Stimulated activated CD4-positive, alpha-beta T cell treated with anti-CD3 and anti-CD28 coated beads, TNF-alpha, amount 100 ng/mL, for 4 hours (primary cell): ENCODE measurements around the gene TAOK2.
"Not testable (repeated sequence)": the region's sequence is repeated elsewhere in the genome, so short reads cannot be mapped to it uniquely, and the experiment has no call there.

ENCODE experiments used
- DNase-seq, 3 experiments: peaks; one replicate each; pipeline ENCODE4 v3.0.0-alpha.2; 2020; ENCODE audit warnings: low read depth in 3 of 3

The TAOK2 gene

GRCh38 chr16:30023586-30023985 is 49.9 kb downstream of the TAOK2 start:
- DNase-seq: no peak

- no peak for DNase-seq
Measured at GRCh38 chr16:30024451-30024850, 50.8 kb downstream of the TAOK2 start.

GRCh38 chr16:30025156-30025555 is 51.5 kb downstream of the TAOK2 start:
- DNase-seq: no peak

GRCh38 chr16:30025574-30025973 is 51.9 kb downstream of the TAOK2 start:
- DNase-seq: no peak

- no peak for DNase-seq
Measured at GRCh38 chr16:30026449-30026848, 52.8 kb downstream of the TAOK2 start.

- no peak for DNase-seq
Measured at GRCh38 chr16:30027588-30028437, 54.1 kb downstream of the TAOK2 start.

GRCh38 chr16:30028438-30029076 is 54.9 kb downstream of the TAOK2 start:
- no peak for DNase-seq

- DNase-seq: no peak
Measured at GRCh38 chr16:30030011-30030685, 56.5 kb downstream of the TAOK2 start.

GRCh38 chr16:30030841-30031413 is 57.3 kb downstream of the TAOK2 start, which contains the start of gene TLCD3B:
TSS of gene TLCD3B (minus strand) at chr16:30031271. CDS start at chr16:30030527, 744 bp downstream.
- DNase-seq: no peak

GRCh38 chr16:30031477-30031918 is 57.8 kb downstream of the TAOK2 start:
- no peak for DNase-seq

- DNase-seq: peak in 2 of 3 experiments; percentile 26 to 38
Measured at GRCh38 chr16:30032083-30032819, 58.6 kb downstream of the TAOK2 start.

GRCh38 chr16:30033270-30033669 is 59.6 kb downstream of the TAOK2 start:
- no peak for DNase-seq

GRCh38 chr16:30040221-30040620 is 66.6 kb downstream of the TAOK2 start:
- no peak for DNase-seq

- not testable (repeated sequence) for DNase-seq
Measured at GRCh38 chr16:30040690-30041089, 67.0 kb downstream of the TAOK2 start.

- no peak for DNase-seq
Measured at GRCh38 chr16:30041841-30042240, 68.2 kb downstream of the TAOK2 start.
